Stimulated activated CD8-positive, alpha-beta memory T cell treated with anti-CD3 and anti-CD28 coated beads, Interleukin-12 subunit alpha, Interleukin-12 subunit beta, amount 100 ng/mL, for 4 hours (primary cell): ENCODE data around the gene PATE1.
"Not testable (repeated sequence)": the region's sequence is repeated elsewhere in the genome, so short reads cannot be mapped to it uniquely, and the experiment has no call there.

Source experiments
- DNase-seq: peaks from one replicate; pipeline ENCODE4 v3.0.0-alpha.2; 2020; ENCODE audit warnings: low read depth

PATE1 gene

GRCh38 chr11:125745979-125746378 is at the start of gene PATE1:
Gene PATE1, plus strand, starts transcription at chr11:125746279. Its CDS starts 26 bp downstream, at chr11:125746305.
- no peak for DNase-seq

GRCh38 chr11:125701018-125701610 is 45.0 kb upstream of the PATE1 start:
- no peak for DNase-seq

GRCh38 chr11:125701858-125702621 is 44.0 kb upstream of the PATE1 start:
- no peak for DNase-seq

- DNase-seq = not testable (repeated sequence)
Observed at GRCh38 chr11:125704686-125705085, 41.4 kb upstream of the PATE1 start.

GRCh38 chr11:125720781-125721180 is 25.3 kb upstream of the PATE1 start:
- no peak for DNase-seq

- DNase-seq = no peak
Observed at GRCh38 chr11:125724125-125724524, 22.0 kb upstream of the PATE1 start.

DNA sequence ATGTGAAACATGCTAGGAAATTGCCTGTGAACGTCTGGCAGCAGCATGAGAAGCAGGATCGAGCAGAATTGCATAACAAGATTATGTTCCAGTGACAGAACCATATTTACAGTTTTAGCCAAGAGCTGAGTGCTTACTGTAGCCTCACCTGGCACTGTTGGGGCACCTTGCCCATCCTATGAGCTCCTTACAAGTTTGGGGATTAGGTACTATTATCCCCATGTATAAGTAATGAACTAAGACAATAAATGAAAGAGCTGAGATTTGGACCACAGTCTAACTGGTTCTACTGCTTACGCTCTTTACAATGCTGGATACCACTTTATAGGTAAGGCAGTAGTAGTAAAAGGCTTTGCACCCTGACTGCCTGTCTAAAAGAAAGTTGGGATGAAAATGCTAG is 17.1 kb upstream of the PATE1 start:
- DNase-seq = no peak

- no peak for DNase-seq
Observed at GRCh38 chr11:125740617-125741016, 5.5 kb upstream of the PATE1 start.

GRCh38 chr11:125743681-125744080 is 2.4 kb upstream of the PATE1 start:
- DNase-seq = no peak

DNA sequence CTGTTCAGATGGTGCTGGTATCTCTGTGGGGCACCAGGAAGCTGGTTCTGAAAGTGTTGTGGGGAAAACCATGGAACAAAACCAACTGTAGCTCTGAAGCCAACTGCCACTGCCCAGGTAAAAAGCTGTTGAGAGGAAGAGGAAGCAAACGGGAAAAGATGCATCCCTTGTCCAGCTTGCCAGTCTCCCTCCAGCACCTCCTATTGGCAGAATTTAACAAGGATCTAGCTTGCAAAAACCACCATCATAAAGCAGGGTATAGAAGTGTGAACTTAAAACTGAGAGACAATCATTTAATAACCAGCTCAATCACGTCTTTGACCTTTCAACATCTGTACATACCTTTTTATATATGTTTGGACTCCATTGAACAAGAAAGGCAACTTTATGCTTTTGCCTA is 4.5 kb downstream of the PATE1 start:
- DNase-seq = no peak

- DNase-seq = no peak
Observed at GRCh38 chr11:125756050-125756449, 10.0 kb downstream of the PATE1 start.

DNA sequence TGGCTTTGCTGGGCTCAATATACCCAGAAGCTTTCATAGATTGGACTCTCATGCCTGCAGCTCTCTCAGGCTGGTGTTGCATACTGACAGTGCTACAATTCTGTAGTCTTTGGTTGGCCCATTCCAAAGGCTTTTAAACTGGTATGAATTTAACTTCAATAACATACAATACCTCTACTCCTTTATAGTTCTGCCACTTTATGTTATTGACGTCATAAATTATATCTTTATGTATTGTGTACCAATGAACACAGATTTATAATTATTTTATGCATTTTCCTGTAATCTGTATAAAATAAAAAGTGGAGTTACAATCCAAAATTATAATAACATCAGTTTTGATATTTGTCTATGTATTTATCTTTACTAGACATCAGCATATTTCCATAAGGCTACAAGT is 16.4 kb downstream of the PATE1 start:
- no peak for DNase-seq

DNA sequence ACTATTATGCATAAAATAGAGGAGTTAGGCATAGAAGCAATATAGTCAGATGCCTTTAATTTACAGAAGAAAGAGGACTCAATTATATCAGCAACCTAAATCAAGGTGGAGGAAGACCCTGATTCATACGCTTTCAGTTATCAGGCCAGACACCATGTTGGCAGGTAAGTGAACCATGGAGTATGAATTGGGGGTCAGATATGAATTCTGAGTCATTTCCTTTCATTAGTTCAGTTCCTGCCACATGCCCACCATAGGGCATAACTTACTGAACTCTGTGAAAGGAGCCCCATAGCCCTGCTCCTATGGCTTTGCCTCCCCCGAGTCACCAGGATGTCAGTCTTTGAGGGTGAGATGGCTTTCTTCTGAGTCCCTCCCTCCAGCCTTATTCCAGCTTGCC is 17.4 kb downstream of the PATE1 start:
- no peak for DNase-seq

DNA sequence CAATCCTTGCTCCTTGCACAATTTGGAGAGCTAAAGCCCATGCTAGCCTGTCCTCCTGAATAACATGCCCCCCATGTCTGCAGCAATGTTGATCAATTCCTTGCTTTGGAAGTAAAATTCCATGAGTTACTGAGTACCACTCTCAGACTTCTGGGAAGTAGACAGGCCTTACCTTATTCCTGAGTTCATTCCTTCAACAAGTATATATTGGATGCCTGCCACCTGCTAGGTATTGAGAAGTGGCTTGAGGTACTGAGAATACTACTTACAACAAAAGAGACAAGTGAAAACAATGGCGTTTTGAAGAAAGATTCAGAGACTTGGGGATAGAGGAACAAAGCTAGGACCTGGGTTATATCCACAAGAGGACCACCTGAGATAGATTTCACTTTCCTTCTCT is 20.2 kb downstream of the PATE1 start:
- no peak for DNase-seq

GRCh38 chr11:125768336-125769046 is 22.4 kb downstream of the PATE1 start:
- no peak for DNase-seq

- no peak for DNase-seq
Observed at GRCh38 chr11:125770583-125770982, 24.5 kb downstream of the PATE1 start.

GRCh38 chr11:125772834-125773505 is 26.9 kb downstream of the PATE1 start:
- no peak for DNase-seq

GRCh38 chr11:125773516-125773915 is 27.4 kb downstream of the PATE1 start:
- DNase-seq = no peak

- DNase-seq = no peak
Observed at GRCh38 chr11:125777309-125777708, 31.2 kb downstream of the PATE1 start.

DNA sequence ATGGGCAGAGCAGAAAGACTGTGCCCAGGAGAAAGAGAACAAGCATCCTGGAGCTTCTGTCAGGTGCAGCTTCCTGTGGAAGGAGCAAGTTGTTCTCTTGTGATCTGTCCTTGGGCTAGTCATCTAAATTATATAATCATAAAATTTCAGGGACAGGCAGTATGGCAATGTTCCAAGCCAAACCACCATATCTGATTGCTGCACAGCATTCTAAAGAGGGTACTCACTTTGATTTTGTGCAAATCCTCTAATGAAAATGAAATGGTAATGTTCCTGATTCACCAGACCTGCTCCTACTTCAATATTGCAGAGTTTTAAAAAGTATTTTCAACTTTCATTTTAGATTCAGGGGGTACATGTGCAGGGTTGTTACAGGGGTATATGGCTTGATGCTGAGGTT is 32.6 kb downstream of the PATE1 start, which contains the start of gene PATE2:
TSS of gene PATE2 (minus strand) at position 101 of the 400 bp plus-strand sequence. CDS start at position 46, 55 bp downstream.
- no peak for DNase-seq

DNA sequence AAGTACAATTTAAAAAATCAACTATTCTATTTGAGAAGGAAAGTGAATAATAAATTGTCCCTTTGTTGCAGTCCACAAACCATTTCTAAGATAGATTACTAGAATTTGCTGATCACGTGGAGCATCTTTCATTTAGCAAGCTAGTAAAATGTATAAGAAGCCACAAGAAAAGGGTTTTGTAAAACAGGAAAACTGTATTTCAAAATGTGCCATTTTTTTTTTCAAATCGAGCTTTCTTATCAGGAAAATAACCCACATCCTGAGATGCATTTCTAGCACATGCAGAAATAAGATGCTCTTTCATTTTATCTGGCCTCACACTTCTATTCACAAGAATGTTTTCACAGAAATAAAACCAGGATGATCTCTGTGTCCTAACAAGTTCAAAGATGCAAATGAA is 38.6 kb downstream of the PATE1 start:
- DNase-seq = no peak

DNA sequence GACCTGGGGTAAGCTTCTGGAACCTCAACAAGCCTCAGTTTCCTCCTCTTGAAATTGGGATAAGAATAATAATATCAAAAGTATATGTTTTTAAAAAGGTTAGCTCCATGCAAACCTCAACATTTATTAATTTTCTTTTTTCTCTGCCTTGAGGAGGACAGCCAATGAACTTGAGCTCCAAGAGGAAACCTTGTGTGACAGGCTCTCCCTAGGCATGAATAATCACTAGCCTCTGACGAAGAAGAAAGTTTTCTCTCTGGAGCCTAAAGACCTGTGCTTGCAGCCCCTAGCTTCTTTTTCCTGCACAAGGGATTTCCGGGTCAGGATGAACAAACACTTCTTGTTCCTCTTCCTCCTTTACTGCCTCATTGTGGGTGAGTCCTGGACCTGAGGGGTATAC is 41.7 kb downstream of the PATE1 start, which contains the start of gene PATE3:
TSS of gene PATE3 (plus strand) at position 301 of the 400 bp plus-strand sequence. CDS start at position 326, 25 bp downstream.
- DNase-seq = no peak
